K562 treated with DMSO at 1 percent for 48 hours (cell line): ENCODE results near the gene GMIP. TPM values are rescaled to one million over a fixed set of nuclear protein-coding genes. Genes with fewer than 3 reads are reported as not detected.

Experiments used
- total RNA-seq: library from RNA; unstranded; fragments of 300-600 nt; gene quantifications from 2 replicates; pipeline ENCODE4 v1.2.3, GENCODE V29; 2022; ENCODE audit warnings: low replicate concordance; ENCODE audit errors: extremely low read depth

Gene GMIP, protein sequence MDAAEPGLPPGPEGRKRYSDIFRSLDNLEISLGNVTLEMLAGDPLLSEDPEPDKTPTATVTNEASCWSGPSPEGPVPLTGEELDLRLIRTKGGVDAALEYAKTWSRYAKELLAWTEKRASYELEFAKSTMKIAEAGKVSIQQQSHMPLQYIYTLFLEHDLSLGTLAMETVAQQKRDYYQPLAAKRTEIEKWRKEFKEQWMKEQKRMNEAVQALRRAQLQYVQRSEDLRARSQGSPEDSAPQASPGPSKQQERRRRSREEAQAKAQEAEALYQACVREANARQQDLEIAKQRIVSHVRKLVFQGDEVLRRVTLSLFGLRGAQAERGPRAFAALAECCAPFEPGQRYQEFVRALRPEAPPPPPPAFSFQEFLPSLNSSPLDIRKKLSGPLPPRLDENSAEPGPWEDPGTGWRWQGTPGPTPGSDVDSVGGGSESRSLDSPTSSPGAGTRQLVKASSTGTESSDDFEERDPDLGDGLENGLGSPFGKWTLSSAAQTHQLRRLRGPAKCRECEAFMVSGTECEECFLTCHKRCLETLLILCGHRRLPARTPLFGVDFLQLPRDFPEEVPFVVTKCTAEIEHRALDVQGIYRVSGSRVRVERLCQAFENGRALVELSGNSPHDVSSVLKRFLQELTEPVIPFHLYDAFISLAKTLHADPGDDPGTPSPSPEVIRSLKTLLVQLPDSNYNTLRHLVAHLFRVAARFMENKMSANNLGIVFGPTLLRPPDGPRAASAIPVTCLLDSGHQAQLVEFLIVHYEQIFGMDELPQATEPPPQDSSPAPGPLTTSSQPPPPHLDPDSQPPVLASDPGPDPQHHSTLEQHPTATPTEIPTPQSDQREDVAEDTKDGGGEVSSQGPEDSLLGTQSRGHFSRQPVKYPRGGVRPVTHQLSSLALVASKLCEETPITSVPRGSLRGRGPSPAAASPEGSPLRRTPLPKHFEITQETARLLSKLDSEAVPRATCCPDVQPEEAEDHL
- total RNA-seq = not detected in 2 replicates

DNA sequence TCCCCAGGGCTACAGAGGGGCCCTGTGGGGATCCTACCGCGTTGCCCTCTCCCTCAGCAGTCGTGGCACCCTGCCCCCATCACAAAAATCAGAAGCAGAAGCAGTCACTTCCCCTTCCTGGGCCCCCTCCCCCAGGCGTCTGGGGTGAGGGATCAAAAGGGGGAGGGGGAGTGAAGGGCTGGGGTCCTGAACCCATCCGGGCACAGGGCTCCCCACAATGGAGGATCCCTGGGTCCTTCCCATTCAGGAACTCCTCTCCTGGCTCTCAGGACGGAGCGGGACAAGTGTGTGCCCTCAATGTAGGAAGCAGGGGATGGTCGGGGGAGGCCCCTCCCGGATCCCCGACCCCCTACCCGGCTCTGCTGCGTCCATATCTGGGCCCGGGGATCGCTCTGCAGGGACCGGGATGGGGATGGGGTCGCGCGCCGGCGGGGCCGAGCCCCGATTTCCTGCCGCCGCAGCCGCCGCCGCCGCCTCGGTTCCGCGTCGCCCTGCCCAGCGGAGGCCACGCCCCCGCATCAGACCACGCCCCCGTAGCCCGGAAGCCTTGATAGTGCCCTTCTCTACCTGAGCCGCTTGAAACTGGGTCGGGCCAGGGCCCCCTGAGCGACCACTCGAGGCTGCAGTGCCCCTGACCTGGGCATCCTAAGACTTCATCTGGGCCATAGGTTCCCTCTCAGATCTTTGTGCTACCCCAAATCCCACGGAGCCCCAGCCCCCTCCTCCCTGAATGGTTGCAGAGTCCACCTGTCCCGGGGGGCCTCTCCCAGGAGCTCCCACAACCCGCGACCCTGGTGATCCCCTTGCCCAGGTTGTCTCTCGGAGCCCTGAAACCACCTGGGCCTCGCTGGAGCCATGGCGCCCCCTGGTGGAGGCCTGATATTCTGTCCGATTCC, at the start of gene GMIP:
GMIP (minus strand) TSS at position 500 of the 896 bp plus-strand sequence; CDS start at position 372, 128 bp downstream.

GRCh38 chr19:19668230-19669012, 25.0 kb upstream of the GMIP start, which contains the start of gene ZNF101:
Gene ZNF101, plus strand, starts transcription at chr19:19668839. Its CDS starts 125 bp downstream, at chr19:19668964.

GRCh38 chr19:19663256-19664120, 20.0 kb upstream of the GMIP start, which contains the start of gene ATP13A1:
Gene ATP13A1, minus strand, starts transcription at chr19:19663676. Its CDS starts 10 bp downstream, at chr19:19663666.

DNA sequence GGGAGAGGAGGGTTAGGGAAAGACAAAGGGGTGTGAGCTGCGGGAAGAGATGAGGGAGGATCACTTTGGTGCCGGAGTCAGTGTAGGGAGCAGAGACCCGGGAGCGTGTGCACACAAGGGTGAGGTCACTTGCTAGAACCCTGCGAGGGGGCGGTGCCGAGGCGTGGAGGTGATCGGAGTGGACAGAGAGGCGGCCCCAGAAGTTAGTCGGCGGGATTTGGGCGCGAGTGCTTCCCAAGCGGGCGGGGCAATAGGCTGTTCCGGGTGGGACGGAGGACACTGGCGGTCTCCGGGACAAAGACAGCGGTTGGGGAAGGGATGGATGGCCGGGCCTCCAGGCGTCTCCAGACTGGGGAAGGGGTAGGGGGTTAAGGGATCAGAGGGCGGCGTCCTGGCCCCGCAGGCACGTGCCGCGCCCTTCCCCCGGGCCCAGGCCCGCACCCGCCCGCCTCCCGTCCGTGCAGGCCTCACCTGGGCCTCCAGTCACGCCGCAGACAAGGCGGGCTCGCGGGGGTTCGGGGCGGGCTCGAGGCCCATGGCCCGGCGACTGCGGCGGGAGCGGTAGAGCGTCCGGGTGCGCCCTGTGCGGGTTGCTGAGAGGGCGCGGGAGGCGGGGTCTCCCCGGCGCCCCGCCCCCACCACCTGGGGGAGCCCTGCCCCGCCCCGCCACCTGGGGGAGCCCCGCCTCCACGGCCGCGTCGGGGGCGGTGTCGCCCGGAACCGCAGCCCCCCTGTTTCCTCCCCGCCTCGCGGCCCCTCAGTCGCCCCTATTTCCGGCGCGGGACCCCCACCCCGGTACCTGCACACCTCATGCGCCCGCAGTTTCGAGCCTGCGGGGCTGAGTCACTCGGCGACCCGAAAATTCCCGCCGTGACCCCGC, 15.6 kb downstream of the GMIP start, which contains the start of gene LPAR2:
LPAR2 (minus strand) TSS at position 600 of the 880 bp plus-strand sequence. CDS start 945 bp downstream, outside the sequence.

GRCh38 chr19:19618219-19619051, 25.0 kb downstream of the GMIP start, which contains the start of gene PBX4:
Gene PBX4, minus strand, starts transcription at chr19:19618687. Its CDS starts 58 bp downstream, at chr19:19618629.

Other genes with a start within 250 kb of the GMIP start
- gene GATAD2A, start 238.0 kb downstream of the GMIP start, total RNA-seq = not detected in 2 replicates
- not detected in 2 replicates for gene TSSK6, start 128.1 kb downstream of the GMIP start, total RNA-seq
- not detected in 2 replicates for gene NDUFA13, start 127.4 kb downstream of the GMIP start, total RNA-seq
- gene YJEFN3, start 114.7 kb downstream of the GMIP start, total RNA-seq = not detected in 2 replicates
- not detected in 2 replicates for gene CILP2, start 105.4 kb downstream of the GMIP start, total RNA-seq
- not detected in 2 replicates for gene PBX4, start 25.0 kb downstream of the GMIP start, total RNA-seq
- gene LPAR2, start 15.4 kb downstream of the GMIP start, total RNA-seq = not detected in 2 replicates
- 205 TPM in 1 of 2 replicates, not detected in the other for gene ATP13A1, start 20.0 kb upstream of the GMIP start, total RNA-seq
- gene ZNF101, start 25.2 kb upstream of the GMIP start, total RNA-seq = not detected in 2 replicates
- not detected in 2 replicates for gene ZNF14, start 89.5 kb upstream of the GMIP start, total RNA-seq
- not detected in 2 replicates for gene ZNF506, start 178.1 kb upstream of the GMIP start, total RNA-seq
- gene ZNF253, start 222.2 kb upstream of the GMIP start, total RNA-seq = not detected in 2 replicates